Neural cell (in vitro differentiated cells): Measurements from ENCODE around the gene STX8. TPM values are rescaled to one million over a fixed set of nuclear protein-coding genes. Genes with fewer than 3 reads are reported as not detected.

Experiments used
- H2AFZ ChIP-seq: fragments of 200-600, 300-800 bp; sonication (generic), shearing (Covaris generic); 2 replicates; pipeline ENCODE4 v1.6.0; 2014; ENCODE audit warnings: low read depth, mild to moderate bottlenecking, antibody characterized with exemption, low read length, moderate library complexity
- H3F3A ChIP-seq: fragments of 200-600 bp; shearing (Covaris generic); 2 replicates; pipeline ENCODE4 v1.6.1; 2016; ENCODE audit warnings: mild to moderate bottlenecking, moderate library complexity, mixed read lengths, antibody characterized with exemption, low read length; ENCODE audit not compliant: insufficient read depth, poor library complexity, severe bottlenecking
- H3K27ac ChIP-seq: fragments of 200-600, 300-800 bp; sonication (generic), shearing (Covaris generic); 2 replicates; pipeline ENCODE4 v1.5.1; 2014; ENCODE audit warnings: mild to moderate bottlenecking, low read length, moderate library complexity
- H3K27me3 ChIP-seq: fragments of 300-800, 200-600 bp; sonication (generic), shearing (Covaris generic); 2 replicates; pipeline ENCODE4 v1.6.0; 2014; ENCODE audit warnings: mild to moderate bottlenecking, low read depth, low read length, moderate library complexity; ENCODE audit not compliant: insufficient read depth
- H3K36me3 ChIP-seq: fragments of 300-800, 200-600 bp; sonication (generic), shearing (Covaris generic); 2 replicates; pipeline ENCODE4 v1.5.1; 2014; ENCODE audit warnings: mild to moderate bottlenecking, antibody characterized with exemption, low read length, moderate library complexity; ENCODE audit not compliant: insufficient read depth
- H3K4me2 ChIP-seq: fragments of 300-800, 200-600 bp; sonication (generic), shearing (Covaris generic); 2 replicates; pipeline ENCODE4 v1.6.0; 2014; ENCODE audit warnings: mild to moderate bottlenecking, low read length
- H3K4me3 ChIP-seq: fragments of 300-800, 200-600 bp; sonication (generic), shearing (Covaris generic); 2 replicates; pipeline ENCODE4 v1.5.1; 2014; ENCODE audit warnings: mild to moderate bottlenecking, low read length, moderate library complexity
- H3K79me2 ChIP-seq: fragments of 200-600 bp; shearing (Covaris generic); replicated peaks from 2 replicates; pipeline ENCODE4 v1.6.0; 2014; ENCODE audit warnings: mild to moderate bottlenecking, low read length, moderate library complexity; ENCODE audit not compliant: insufficient read depth
- H3K9ac ChIP-seq: fragments of 300-800, 200-600 bp; sonication (generic), shearing (Covaris generic); 2 replicates; pipeline ENCODE4 v1.6.1; 2016; ENCODE audit warnings: mild to moderate bottlenecking, low read length, mixed read lengths
- H3K9me2 ChIP-seq: fragments of 200-600 bp; shearing (Covaris generic); 2 replicates; pipeline ENCODE4 v1.6.1; 2016; ENCODE audit warnings: mild to moderate bottlenecking, low read length, mixed read lengths; ENCODE audit not compliant: insufficient read depth
- H3K9me3 ChIP-seq: fragments of 200-600, 300-800 bp; sonication (generic), shearing (Covaris generic); 2 replicates; pipeline ENCODE4 v1.6.1; 2016; ENCODE audit warnings: mild to moderate bottlenecking, mixed run types, low read length, moderate library complexity, mixed read lengths
- H4K20me1 ChIP-seq: fragments of 200-600 bp; shearing (Covaris generic); 2 replicates; pipeline ENCODE4 v1.6.1; 2016; ENCODE audit warnings: mild to moderate bottlenecking, mixed run types; ENCODE audit not compliant: insufficient read depth
- EP300 ChIP-seq: fragments of 450-650 bp; conservative IDR thresholded peaks from 2 replicates; pipeline ENCODE4 v1.6.1; 2014; ENCODE audit warnings: antibody characterized with exemption, mild to moderate bottlenecking, moderate library complexity; ENCODE audit not compliant: poor library complexity, severe bottlenecking
- EZH2 ChIP-seq: fragments of 200-600, 300-800 bp; shearing (Covaris generic), sonication (generic); IDR thresholded peaks from 2 replicates; pipeline ENCODE4 v1.6.1; 2014; ENCODE audit warnings: antibody characterized with exemption, low read length, borderline replicate concordance, mild to moderate bottlenecking; ENCODE audit not compliant: insufficient read depth, poor library complexity, severe bottlenecking
- MXI1 ChIP-seq: fragments of 450-650 bp; conservative IDR thresholded peaks from 2 replicates; pipeline ENCODE4 v1.6.1; 2014; ENCODE audit warnings: antibody characterized with exemption, mild to moderate bottlenecking; ENCODE audit not compliant: poor library complexity, severe bottlenecking
- POLR2AphosphoS5 ChIP-seq: IDR thresholded peaks from 2 replicates; pipeline ENCODE4 v1.6.1; 2012
- RAD21 ChIP-seq: fragments of 450-650 bp; conservative IDR thresholded peaks from 2 replicates; pipeline ENCODE4 v1.6.1; 2014; ENCODE audit warnings: antibody characterized with exemption, mild to moderate bottlenecking, moderate library complexity
- REST ChIP-seq: IDR thresholded peaks from 2 replicates; pipeline ENCODE4 v1.6.1; 2012; ENCODE audit warnings: borderline replicate concordance
- SMC3 ChIP-seq: fragments of 450-650 bp; conservative IDR thresholded peaks from 2 replicates; pipeline ENCODE4 v1.6.1; 2014; ENCODE audit warnings: antibody characterized with exemption, mild to moderate bottlenecking, moderate library complexity; ENCODE audit not compliant: poor library complexity
- TAF1 ChIP-seq: IDR thresholded peaks from 2 replicates; pipeline ENCODE4 v1.6.1; 2012; ENCODE audit warnings: low read depth
- polyA plus RNA-seq: library from polyadenylated mRNA; depleted of rRNA; stranded (reverse); fragments of >200 nt; gene quantifications from 2 replicates; pipeline ENCODE4 v1.2.3, GENCODE V29; 2014
- TF ChIP-seq, protein P1 (sequence below): fragments of 450-650 bp; IDR thresholded peaks from 2 replicates; pipeline ENCODE4 v1.5.1; 2014; ENCODE audit warnings: antibody characterized with exemption, mild to moderate bottlenecking, moderate library complexity; ENCODE audit not compliant: poor library complexity, severe bottlenecking

Gene STX8
- polyA plus RNA-seq, 1 donor from 2014 or later, result 100 TPM

DNA sequence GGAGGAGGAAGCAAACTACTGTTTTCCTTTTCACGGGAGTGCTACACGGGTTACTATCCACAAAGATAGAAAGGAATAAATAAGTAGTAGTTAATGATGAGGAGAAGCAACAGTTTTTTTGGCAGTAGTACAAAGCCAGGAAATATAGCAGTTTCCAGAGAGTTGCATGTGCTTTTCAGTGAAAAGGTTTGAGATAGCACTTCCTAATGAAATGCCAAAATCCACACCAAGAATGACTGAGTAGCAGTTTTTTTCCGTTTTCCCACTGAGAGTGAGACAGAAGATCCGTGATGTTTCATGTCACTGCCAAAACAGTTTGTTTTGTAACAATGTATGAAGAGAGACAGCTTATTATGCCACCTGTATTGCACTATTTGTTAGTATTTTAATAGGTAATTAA, 129.1 kb downstream of the STX8 start:
- H2AFZ ChIP-seq, result no peak overlapping the region
- H3K4me2 ChIP-seq, result no peak overlapping the region
- no peaks in the 10 kb centered on the region for H3K9me3 ChIP-seq
- H3K27me3 ChIP-seq, result no peaks in the 10 kb centered on the region
- no peak overlapping the region for H3K9ac ChIP-seq
- no peaks in the 10 kb centered on the region for H3F3A ChIP-seq
- no peaks in the 10 kb centered on the region for H3K36me3 ChIP-seq
- no peak overlapping the region for H3K4me3 ChIP-seq
- no peaks in the 10 kb centered on the region for H3K9me2 ChIP-seq
- H3K27ac ChIP-seq, result no peak overlapping the region
- H4K20me1 ChIP-seq, result no peaks in the 10 kb centered on the region
- TF ChIP-seq, protein P1, sequence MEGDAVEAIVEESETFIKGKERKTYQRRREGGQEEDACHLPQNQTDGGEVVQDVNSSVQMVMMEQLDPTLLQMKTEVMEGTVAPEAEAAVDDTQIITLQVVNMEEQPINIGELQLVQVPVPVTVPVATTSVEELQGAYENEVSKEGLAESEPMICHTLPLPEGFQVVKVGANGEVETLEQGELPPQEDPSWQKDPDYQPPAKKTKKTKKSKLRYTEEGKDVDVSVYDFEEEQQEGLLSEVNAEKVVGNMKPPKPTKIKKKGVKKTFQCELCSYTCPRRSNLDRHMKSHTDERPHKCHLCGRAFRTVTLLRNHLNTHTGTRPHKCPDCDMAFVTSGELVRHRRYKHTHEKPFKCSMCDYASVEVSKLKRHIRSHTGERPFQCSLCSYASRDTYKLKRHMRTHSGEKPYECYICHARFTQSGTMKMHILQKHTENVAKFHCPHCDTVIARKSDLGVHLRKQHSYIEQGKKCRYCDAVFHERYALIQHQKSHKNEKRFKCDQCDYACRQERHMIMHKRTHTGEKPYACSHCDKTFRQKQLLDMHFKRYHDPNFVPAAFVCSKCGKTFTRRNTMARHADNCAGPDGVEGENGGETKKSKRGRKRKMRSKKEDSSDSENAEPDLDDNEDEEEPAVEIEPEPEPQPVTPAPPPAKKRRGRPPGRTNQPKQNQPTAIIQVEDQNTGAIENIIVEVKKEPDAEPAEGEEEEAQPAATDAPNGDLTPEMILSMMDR, result no peak
- TF ChIP-seq TAF1 (no peak), EZH2 (no peak), REST (no peak), SMC3 (no peak), RAD21 (no peak), EP300 (no peak), MXI1 (no peak), POLR2AphosphoS5 (no peak)
- no peaks in the 10 kb centered on the region for H3K79me2 ChIP-seq

- H4K20me1 ChIP-seq, result no peaks in the 10 kb centered on the region
- H3K9me3 ChIP-seq, result no peaks in the 10 kb centered on the region
- no peak overlapping the region for H2AFZ ChIP-seq
- H3K79me2 ChIP-seq, result no peaks in the 10 kb centered on the region
- TF ChIP-seq, protein P1, result no peak
- no peak for TF ChIP-seq REST
- TF ChIP-seq EP300, result no peak
- TF ChIP-seq EZH2, result no peak
- TF ChIP-seq MXI1, result no peak
- H3K9me2 ChIP-seq, result no peaks in the 10 kb centered on the region
- H3K4me2 ChIP-seq, result no peak overlapping the region
- H3K27ac ChIP-seq, result no peak overlapping the region
- H3K4me3 ChIP-seq, result no peak overlapping the region
- H3K36me3 ChIP-seq, result no peaks in the 10 kb centered on the region
- no peaks in the 10 kb centered on the region for H3F3A ChIP-seq
- no peak overlapping the region for H3K9ac ChIP-seq
- no peaks in the 10 kb centered on the region for H3K27me3 ChIP-seq
Measured at GRCh38 chr17:9445424-9445823, 130.2 kb downstream of the STX8 start.
